ENCODE measurements around the gene SPANXA2.
"Not testable (repeated sequence)": the region's sequence is repeated elsewhere in the genome, so short reads cannot be mapped to it uniquely, and the experiment has no call there.

SPANXA2 gene

GRCh38 chrX:141589408-141589807, at the start of gene SPANXA2:
SPANXA2 (plus strand) TSS chrX:141589708; CDS start chrX:141589768, 60 bp downstream.
- DNase-seq (ENCODE audit: low spot score): not testable (repeated sequence)

DNA sequence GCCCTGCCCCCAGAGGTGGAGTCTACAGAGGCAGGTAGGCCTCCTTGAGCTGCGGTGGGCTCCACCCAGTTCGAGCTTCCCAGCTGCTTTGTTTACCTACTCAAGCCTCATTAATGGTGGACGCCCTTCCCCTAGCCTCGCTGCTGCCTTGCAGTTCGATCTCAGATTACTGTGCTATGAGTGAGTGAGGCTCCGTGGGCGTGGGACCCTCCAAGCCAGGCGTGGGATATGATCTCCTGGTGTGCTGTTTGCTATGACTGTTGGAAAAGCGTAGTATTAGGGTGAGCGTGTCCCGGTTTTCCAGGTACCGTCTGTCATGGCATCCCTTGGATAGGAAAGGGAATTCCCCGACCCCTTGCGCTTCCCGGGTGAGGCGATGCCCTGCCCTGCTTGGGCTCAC, 47.0 kb upstream of the SPANXA2 start:
- DNase-seq (ENCODE audit: low spot score): not testable (repeated sequence)

DNA sequence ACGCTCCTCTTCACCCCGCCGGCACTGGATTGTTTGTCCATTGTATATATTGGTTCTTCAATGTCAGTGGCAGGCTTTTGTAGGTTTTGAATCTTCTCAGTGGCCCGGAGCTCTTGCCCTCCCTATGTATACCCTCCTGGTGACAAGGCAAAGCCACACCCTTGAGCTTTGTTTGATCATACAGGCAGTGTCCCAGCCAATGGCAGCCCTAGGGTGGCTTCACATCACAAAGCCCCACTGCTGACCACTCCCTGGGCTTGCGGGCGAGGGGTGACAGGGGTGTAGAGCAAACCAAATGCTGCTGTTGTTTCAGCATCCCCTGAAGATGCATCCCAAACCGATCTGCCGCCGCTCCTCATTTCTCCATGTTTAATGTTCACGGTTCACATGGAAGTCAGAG, 4.9 kb upstream of the SPANXA2 start, which contains the start of gene SPANXA1:
SPANXA1 (minus strand) TSS at position 101 of the 400 bp plus-strand sequence; CDS start at position 41, 60 bp downstream.
- DNase-seq (ENCODE audit: low spot score): not testable (repeated sequence)

- no peak for DNase-seq (ENCODE audit: low spot score)
Observed at GRCh38 chrX:141609111-141609510, 19.6 kb downstream of the SPANXA2 start.

GRCh38 chrX:141619336-141619735, 29.8 kb downstream of the SPANXA2 start:
- no peak for DNase-seq (ENCODE audit: low spot score)

DNA sequence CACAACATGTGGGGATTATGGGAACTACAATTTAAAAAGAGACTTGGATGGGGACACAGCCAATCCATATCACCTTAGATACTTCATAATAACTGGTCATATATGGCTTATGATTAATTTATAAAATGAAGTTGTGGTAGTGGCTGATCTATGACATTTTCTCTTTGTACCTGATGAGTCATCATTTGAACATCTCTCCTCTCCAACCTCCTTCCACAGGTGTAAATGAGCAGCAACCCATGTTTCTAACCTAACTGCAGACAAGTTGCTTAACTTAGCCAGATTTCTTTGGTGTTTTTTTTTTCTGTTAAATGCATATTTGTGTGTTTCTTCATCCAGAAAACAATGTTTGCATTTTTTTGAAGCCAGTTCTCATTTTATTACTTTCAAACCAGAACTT, 42.6 kb downstream of the SPANXA2 start:
- no peak for DNase-seq (ENCODE audit: low spot score)

GRCh38 chrX:141638550-141638949, 49.0 kb downstream of the SPANXA2 start:
- DNase-seq (ENCODE audit: low spot score): no peak

All from ecto neural progenitor cell (in vitro differentiated cells).